NCI-H1048 (cell line): ENCODE measurements around the gene MAML1.
"Not testable (repeated sequence)": the region's sequence is repeated elsewhere in the genome, so short reads cannot be mapped to it uniquely, and the experiment has no call there.

ENCODE experiments used
- DNase-seq: peaks from one replicate; lab custom pipeline; 2025; lab: John Stamatoyannopoulos, UW

Gene MAML1

DNA sequence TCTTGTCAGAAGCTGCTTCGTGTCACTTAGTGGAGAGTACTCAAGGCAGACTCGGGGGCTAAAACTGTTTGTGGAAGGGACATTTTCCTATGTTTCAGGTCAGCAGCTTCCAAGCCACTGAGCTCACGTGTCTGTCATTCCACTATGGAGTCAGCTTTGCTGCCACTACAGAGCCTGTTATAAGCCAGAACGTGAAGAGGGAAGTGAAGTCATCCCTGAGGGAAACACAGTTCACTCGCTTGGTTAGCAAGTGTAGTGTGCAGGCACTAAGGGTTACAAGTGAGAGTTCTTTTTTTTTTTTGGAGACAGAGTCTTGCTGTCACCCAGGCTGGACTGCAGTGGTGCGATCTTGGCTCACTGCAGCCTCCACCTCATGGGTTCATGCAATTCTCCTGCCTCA lies 36.6 kb downstream of the MAML1 start:
- no peak for DNase-seq

- no peak for DNase-seq
These were observed 37.2 kb downstream of the MAML1 start for GRCh38 chr5:179769796-179770195.

DNA sequence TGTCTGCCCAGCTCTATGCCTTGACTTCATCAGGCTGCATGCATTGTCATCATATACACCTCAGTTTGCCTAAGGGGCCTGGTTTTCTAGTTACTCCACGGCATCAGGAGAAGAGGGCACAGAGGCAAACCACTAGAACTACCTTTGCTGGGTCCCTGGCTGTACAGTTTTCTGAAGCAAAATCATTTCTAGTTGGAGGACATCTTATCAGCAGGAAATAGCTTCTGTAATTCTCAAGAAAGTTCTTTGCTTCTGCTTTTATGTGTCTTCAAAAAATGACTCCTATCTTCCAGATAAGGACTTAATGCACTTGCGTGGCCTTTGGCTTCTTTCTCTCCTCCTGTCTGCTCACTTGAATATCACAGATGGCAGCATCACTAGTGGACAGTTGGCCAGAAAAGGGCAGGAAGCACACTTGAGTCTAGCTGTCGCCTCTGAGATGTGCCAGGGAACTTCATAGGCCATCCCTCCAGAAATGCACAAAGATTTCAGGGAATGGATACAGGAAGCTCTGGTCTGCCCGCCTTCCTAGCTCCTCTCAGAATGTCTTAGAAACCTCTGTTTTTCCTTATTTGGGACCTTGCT lies 38.8 kb downstream of the MAML1 start:
- DNase-seq = no peak

GRCh38 chr5:179772351-179772750 lies 39.7 kb downstream of the MAML1 start:
- DNase-seq = no peak

- DNase-seq = no peak
These were observed 41.0 kb downstream of the MAML1 start for GRCh38 chr5:179773686-179774040.

DNA sequence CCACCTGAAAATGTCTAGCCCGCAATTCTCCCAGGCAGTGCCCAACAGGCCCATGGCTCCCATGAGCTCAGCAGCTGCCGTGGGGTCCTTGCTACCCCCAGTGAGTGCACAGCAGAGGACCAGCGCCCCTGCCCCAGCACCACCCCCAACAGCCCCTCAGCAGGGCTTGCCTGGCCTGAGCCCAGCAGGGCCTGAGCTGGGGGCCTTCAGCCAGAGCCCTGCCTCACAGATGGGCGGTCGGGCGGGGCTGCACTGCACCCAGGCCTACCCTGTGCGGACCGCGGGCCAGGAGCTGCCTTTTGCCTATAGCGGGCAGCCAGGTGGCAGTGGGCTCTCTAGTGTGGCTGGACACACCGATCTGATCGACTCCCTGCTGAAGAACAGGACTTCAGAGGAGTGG lies 41.8 kb downstream of the MAML1 start:
- DNase-seq = no peak

- DNase-seq = no peak
These were observed 43.9 kb downstream of the MAML1 start for GRCh38 chr5:179776411-179776938.

- no peak for DNase-seq
These were observed 44.8 kb downstream of the MAML1 start for GRCh38 chr5:179777456-179777855.

- DNase-seq = no peak
These were observed 45.3 kb downstream of the MAML1 start for GRCh38 chr5:179777909-179778308.

- no peak for DNase-seq
These were observed 46.0 kb downstream of the MAML1 start for GRCh38 chr5:179778591-179778990.

DNA sequence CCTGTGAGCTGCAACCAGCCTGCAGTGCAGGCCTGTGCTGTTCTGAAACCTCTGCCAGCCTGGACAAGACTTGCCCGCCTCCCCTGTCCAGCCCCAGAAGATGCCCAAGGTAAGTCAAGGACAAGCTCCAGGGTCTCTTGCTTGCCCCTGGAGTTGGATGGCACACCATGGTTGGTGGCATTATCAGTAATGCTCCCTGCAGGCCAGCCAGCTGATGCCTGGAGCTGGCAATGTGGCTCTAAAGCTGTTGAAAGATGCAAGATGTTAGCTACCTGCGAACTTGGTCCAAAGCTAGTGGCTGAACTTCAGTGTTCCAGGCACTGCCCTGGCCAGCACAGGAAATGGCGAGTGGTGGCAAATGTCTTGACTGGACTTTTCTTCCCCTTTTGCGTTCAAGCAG lies 47.2 kb downstream of the MAML1 start:
- DNase-seq = no peak

DNA sequence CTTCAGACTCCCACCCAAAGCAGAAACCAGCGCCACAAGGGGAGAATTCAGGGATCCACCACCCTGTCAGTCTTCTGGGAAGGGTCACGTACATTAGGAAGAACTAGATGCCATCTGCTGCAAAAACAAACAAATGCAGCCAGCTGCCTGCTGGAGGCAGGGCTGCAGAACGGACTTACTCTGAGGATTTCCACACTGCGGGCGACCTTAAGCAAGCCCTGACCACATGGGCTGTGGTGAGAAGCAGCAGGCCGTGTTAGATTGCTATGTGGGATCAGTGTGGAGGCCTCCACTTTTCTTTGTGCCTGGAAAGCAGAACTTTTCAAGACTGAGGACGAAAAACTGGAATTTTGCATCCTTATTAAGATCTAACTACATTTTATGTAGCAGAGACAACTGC lies 47.7 kb downstream of the MAML1 start:
- DNase-seq = no peak

DNA sequence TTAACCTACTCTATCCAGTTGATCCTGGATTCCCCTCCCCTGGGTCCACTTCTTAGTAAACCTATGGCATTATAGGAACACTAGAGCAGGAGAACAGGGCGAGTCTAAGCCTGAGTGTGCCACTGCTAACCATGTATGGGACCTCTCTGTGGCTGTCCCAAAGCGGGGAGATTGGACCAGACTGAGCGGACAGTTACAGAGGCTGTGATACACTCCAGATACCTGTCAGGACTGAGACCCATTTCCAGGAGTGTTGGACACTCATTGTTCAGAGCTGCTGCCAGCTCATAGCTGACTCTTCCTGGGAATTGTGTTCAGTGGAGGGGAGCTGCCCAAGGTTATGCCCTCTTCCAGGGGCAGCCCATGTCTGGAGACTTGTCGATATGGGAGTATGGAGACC lies 49.2 kb downstream of the MAML1 start:
- DNase-seq = no peak

DNA sequence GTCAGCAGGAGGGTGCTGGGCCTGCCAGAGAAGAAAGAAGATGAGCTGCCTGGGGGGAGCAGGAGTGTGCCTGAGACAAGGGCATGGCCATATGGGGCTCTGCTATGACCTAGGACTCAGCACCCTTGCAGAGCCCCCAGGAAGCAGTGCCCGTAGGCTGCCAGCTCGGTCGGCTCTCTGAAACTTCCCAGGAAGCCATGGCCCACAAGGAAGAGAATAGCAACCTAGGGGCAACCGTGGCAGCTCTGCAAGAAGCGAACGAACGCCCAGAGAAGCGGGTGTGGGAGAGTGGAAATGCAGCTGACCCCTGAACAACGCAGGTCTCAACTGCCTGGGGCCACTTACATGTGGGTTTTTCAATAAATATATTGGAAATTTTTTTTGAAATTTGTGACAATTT lies 50.5 kb downstream of the MAML1 start:
- no peak for DNase-seq

GRCh38 chr5:179786861-179787260 lies 54.2 kb downstream of the MAML1 start:
- no peak for DNase-seq

DNA sequence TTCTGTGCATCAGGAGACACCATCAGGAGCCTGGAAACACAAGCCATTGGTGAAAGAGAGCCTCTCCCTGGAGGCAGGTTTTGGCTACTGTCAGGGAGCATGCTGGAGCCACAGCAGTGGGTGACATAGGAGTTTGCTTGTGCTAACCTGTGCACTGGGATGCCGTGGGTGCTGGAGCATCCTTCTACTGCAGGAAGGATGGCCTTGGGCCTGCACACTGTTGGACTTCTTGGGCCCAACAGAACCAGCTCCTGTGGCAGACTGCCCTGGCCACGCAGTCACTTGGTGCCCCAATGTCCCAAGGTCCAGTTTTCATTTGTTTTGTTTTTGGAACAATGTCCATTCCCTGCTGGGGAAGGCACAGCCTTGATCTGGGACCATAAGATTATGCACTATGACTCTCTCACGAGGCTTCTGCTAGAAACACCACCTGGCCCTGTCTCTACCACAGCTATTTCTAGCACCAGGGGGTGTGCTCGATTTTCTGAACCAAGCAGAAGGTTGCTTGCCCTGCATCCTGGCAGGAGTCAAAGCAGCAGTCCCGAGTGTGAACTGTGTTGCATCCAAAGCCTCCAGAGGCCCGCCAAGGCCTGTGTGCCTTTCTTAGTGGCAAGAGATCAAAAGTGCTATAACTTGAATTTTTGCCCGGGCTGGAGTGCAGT lies 55.7 kb downstream of the MAML1 start:
- DNase-seq = no peak

DNA sequence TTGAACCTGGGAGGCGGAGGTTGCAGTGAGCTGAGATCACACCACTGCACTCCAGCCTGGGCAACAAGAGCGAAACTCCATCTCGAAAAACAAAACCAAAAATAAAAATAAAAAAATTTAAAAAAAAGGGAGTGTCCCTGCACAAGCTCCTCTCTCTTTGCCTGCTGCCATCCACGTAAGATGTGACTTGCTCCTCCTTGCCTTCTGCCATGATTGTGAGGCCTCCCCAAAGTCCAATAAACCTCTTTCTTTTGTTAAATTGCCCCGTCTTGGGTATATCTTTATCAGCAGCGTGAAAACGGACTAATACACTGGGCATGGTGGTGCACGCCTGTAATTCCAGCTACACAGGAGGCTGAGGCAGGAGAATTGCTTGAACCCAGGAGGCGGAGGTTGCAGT lies 56.7 kb downstream of the MAML1 start:
- not testable (repeated sequence) for DNase-seq

- no peak for DNase-seq
These were observed 59.4 kb downstream of the MAML1 start for GRCh38 chr5:179791881-179792611.

GRCh38 chr5:179792612-179793467 lies 60.2 kb downstream of the MAML1 start:
- no peak for DNase-seq

GRCh38 chr5:179793468-179794139 lies 61.0 kb downstream of the MAML1 start, which contains the start of gene LTC4S:
TSS of gene LTC4S (plus strand) at chr5:179793986. CDS start at chr5:179794081, 95 bp downstream.
- DNase-seq = no peak

DNA sequence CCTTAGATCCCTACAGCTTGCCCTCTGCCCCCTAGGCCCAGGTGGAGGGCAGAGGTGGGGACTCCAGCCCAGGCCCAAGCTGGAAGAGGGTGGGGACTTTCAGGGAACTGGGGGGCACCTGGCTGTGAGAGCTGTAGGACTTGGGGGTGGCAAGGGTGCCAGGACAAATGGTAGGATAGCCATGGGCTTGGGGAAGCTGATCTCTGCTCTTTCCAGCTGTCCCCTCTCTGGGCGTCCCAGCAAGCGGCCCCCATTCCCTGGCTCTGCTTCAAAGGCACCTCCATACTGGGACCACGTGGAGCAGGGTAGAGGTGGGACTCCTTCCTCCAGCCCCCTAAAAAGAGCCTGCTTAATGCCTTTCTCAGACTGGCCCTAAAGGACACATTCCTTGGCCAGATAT lies 61.5 kb downstream of the MAML1 start:
- DNase-seq = no peak

GRCh38 chr5:179794575-179794974 lies 62.0 kb downstream of the MAML1 start:
- DNase-seq = no peak
